Ovary (tissue), 3 donors: ENCODE measurements around the gene GNB1L.

ENCODE experiments used
- CTCF ChIP-seq, 3 donors: fragments of 450-650 bp in 2 of 3; fragments of 200-600 bp in 1 of 3; IDR thresholded peaks; one replicate each; pipeline versions ENCODE4 v1.5.1 to v1.8.0; 2016 to 2022; ENCODE audit warnings: antibody characterized with exemption in 3 of 3, mild to moderate bottlenecking in 1 of 3
- POLR2A ChIP-seq: fragments of 450-650 bp; IDR thresholded peaks from one replicate; pipeline ENCODE4 v1.6.1; 2017; ENCODE audit warnings: antibody characterized with exemption, mild to moderate bottlenecking, moderate library complexity
- donor health status: DM: no; HTN: no; CAD: no.

- TF ChIP-seq CTCF (IDR thresholded peaks at IDR 0.05) (no peak), POLR2A (no peak)
These were observed 114.1 kb downstream of the GNB1L start for GRCh38 chr22:19740586-19740985.
